GM12875 (cell line): ENCODE measurements around the gene RDH12.
A peak's percentile ranks its signal among the peaks of the same experiment; 100 is the strongest.

Experiments used
- H3K4me3 ChIP-seq: one replicate; pipeline ENCODE4 v1.5.1; 2011; ENCODE audit warnings: low read depth, low read length, control low read depth
- CTCF ChIP-seq: IDR thresholded peaks from 2 replicates; pipeline ENCODE4 v1.5.1; 2011; ENCODE audit warnings: low read depth, mild to moderate bottlenecking, control low read depth, inconsistent platforms, low read length, moderate library complexity, borderline replicate concordance; ENCODE audit not compliant: insufficient read depth

The RDH12 gene

GRCh38 chr14:67673451-67673850, 28.2 kb upstream of the RDH12 start:
- no peak overlapping the region for H3K4me3 ChIP-seq
- TF ChIP-seq CTCF: no peak

GRCh38 chr14:67674139-67674479, 27.6 kb upstream of the RDH12 start:
- 0 out of 2 replicates have a peak, but pooled peaks have one; percentile 3 for TF ChIP-seq CTCF
- H3K4me3 ChIP-seq: peak overlapping the region; percentile 93

- TF ChIP-seq CTCF: 0 out of 2 replicates have a peak, but pooled peaks have one; percentile 2
- peak within 1 kb of the TSS; percentile 93 for H3K4me3 ChIP-seq
Observed at GRCh38 chr14:67674480-67675218, 27.0 kb upstream of the RDH12 start, which contains the start of gene VTI1B. Gene VTI1B, minus strand, starts transcription at chr14:67674632. Its CDS starts 143 bp downstream, at chr14:67674489.

GRCh38 chr14:67675219-67675582, 26.5 kb upstream of the RDH12 start:
- H3K4me3 ChIP-seq: peak overlapping the region; percentile 93
- no peak for TF ChIP-seq CTCF

GRCh38 chr14:67679006-67679405, 22.7 kb upstream of the RDH12 start:
- no peak for TF ChIP-seq CTCF
- H3K4me3 ChIP-seq: no peak overlapping the region

GRCh38 chr14:67680121-67680602, 21.5 kb upstream of the RDH12 start:
- no peak for TF ChIP-seq CTCF

GRCh38 chr14:67680941-67681340, 20.7 kb upstream of the RDH12 start:
- no peak for TF ChIP-seq CTCF

More at GRCh38 chr14:67680121-67680602, 21.5 kb upstream of the RDH12 start:
- H3K4me3 ChIP-seq: no peak overlapping the region

More at GRCh38 chr14:67680941-67681340, 20.7 kb upstream of the RDH12 start:
- H3K4me3 ChIP-seq: no peak overlapping the region
